ENCODE data around the gene ANAPC7.

GRCh38 chr12:110330544-110330943 lies 73.0 kb downstream of the ANAPC7 start:
- no peak for TF ChIP-seq CTCF (IDR thresholded peaks at IDR 0.05)
- TF ChIP-seq POLR2A (IDR thresholded peaks at IDR 0.05): no peak

All from body of pancreas (tissue), 4 donors.